ENCODE results near the gene HSF4.

HSF4 gene

DNA sequence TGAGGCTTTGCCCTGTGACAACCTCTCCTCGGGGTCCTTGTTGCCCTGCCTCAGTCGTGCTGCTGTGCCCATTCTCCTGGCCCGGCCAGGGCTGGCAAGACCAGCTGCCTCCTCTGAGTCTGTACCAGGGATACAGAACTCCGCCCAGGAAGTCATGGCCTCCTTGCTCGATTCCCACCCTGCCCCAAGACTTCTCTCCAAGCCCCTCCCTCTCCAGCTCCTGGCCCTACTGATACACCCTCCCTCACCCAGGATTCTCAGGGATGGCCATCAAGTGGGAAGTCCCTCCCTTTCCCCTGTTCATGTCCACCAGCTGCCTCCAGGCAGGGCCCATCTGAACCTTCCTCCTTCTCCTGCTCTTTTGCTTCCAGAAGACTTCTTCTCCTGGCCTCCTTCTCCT, 51.2 kb downstream of the HSF4 start:
- H3K4me3 ChIP-seq (ENCODE audit: low read depth, low read length), result no peak overlapping the region
- TF ChIP-seq, protein P1, sequence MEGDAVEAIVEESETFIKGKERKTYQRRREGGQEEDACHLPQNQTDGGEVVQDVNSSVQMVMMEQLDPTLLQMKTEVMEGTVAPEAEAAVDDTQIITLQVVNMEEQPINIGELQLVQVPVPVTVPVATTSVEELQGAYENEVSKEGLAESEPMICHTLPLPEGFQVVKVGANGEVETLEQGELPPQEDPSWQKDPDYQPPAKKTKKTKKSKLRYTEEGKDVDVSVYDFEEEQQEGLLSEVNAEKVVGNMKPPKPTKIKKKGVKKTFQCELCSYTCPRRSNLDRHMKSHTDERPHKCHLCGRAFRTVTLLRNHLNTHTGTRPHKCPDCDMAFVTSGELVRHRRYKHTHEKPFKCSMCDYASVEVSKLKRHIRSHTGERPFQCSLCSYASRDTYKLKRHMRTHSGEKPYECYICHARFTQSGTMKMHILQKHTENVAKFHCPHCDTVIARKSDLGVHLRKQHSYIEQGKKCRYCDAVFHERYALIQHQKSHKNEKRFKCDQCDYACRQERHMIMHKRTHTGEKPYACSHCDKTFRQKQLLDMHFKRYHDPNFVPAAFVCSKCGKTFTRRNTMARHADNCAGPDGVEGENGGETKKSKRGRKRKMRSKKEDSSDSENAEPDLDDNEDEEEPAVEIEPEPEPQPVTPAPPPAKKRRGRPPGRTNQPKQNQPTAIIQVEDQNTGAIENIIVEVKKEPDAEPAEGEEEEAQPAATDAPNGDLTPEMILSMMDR (IDR thresholded peaks at IDR 0.05; ENCODE audit: low read depth, low read length), result no peak

DNA sequence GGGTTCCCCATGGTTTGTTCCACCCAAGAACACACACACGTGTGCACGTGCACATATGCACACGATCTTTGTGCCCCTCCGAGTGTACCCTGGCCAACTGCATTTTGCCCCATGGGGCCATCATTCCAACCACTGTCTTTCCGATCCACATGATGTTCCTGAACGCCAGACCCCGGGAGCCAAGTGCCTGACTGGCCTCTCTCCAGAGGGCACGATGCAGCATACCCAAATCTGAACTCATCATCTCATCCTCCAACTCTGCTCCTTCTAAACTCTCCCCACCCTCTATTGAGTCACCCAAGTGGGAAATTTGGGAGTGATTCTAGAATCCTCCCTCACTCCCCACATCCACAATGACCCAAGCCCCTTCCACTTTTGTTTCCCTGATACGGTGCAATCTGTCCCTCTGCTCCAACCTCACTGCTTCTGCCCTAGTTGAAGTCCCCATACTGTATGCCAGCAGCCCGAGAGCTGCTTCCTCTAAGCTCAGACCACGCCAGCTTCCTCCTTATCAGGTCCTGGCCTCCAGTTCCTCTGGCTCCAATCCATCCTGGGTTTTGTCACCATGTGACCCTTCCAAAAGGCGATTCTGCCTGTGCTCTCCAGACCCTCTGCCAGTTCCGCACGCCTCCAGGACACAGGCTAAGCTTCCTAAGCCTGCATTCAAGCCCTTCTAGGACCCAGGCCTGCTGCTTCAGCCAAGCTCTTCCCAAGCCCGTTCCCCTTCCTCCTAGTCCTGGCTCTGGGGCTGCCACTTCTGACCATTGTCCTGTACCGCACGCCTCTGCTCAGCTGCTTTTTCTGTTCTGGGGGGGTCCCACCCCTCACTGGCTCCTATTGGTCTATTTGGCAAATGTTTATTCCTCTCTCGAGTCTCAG, 52.3 kb downstream of the HSF4 start:
- TF ChIP-seq, protein P1 (IDR thresholded peaks at IDR 0.05; ENCODE audit: low read depth, low read length), result no peak
- no peak overlapping the region for H3K4me3 ChIP-seq (ENCODE audit: low read depth, low read length)

All from WI38 (cell line).